Hepatocyte (in vitro differentiated cells): ENCODE results near the gene RNF217. TPM values are rescaled to one million over a fixed set of nuclear protein-coding genes. Genes with fewer than 3 reads are reported as not detected.

Experiments
- DNase-seq: peaks from one replicate; pipeline ENCODE4 v3.0.0-alpha.2; 2016; ENCODE audit warnings: low spot score
- H2AFZ ChIP-seq: fragments of 200-600 bp; sonication (generic); 2 replicates; pipeline ENCODE4 v1.6.0; 2016; ENCODE audit warnings: antibody characterized with exemption, mild to moderate bottlenecking
- H3K27ac ChIP-seq: fragments of 200-600 bp; sonication (generic); 2 replicates; pipeline ENCODE4 v1.5.1; 2016; ENCODE audit warnings: mild to moderate bottlenecking
- H3K27me3 ChIP-seq: fragments of 200-600 bp; sonication (generic); 2 replicates; pipeline ENCODE4 v1.6.1; 2016
- H3K36me3 ChIP-seq: fragments of 200-600 bp; sonication (generic); replicated peaks from 2 replicates; pipeline ENCODE4 v1.5.1; 2016; ENCODE audit warnings: low read depth; ENCODE audit not compliant: insufficient read depth
- H3K4me1 ChIP-seq: fragments of 200-600 bp; sonication (generic); 2 replicates; pipeline ENCODE4 v1.5.1; 2016; ENCODE audit warnings: mild to moderate bottlenecking, moderate library complexity; ENCODE audit not compliant: insufficient read depth
- H3K4me2 ChIP-seq: fragments of 200-600 bp; sonication (generic); 2 replicates; pipeline ENCODE4 v1.6.0; 2016
- H3K4me3 ChIP-seq: fragments of 200-600 bp; sonication (generic); 2 replicates; pipeline ENCODE4 v1.5.1; 2016; ENCODE audit warnings: mild to moderate bottlenecking
- H3K79me2 ChIP-seq: fragments of 200-600 bp; sonication (generic); 2 replicates; pipeline ENCODE4 v1.6.0; 2017; ENCODE audit warnings: mild to moderate bottlenecking
- H3K9me2 ChIP-seq: fragments of 200-600 bp; sonication (generic); replicated peaks from 2 replicates; pipeline ENCODE4 v1.6.0; 2017; ENCODE audit warnings: mild to moderate bottlenecking; ENCODE audit not compliant: insufficient read depth
- H3K9me3 ChIP-seq: fragments of 200-600 bp; sonication (generic); 2 replicates; pipeline ENCODE4 v1.5.1; 2016; ENCODE audit warnings: low read depth, mild to moderate bottlenecking
- H4K20me1 ChIP-seq: fragments of 200-600 bp; sonication (generic); 2 replicates; pipeline ENCODE4 v1.6.0; 2016; ENCODE audit warnings: mild to moderate bottlenecking; ENCODE audit not compliant: insufficient read depth, poor library complexity, severe bottlenecking
- CTCF ChIP-seq: fragments of 200-600 bp; sonication (generic); IDR thresholded peaks from 2 replicates; pipeline ENCODE4 v1.5.1; 2016; ENCODE audit warnings: antibody characterized with exemption, mild to moderate bottlenecking; ENCODE audit not compliant: poor library complexity
- EZH2 ChIP-seq: fragments of 200-600 bp; sonication (generic); IDR thresholded peaks from 2 replicates; pipeline ENCODE4 v1.6.1; 2016; ENCODE audit warnings: antibody characterized with exemption, mild to moderate bottlenecking, borderline replicate concordance
- EZH2phosphoT487 ChIP-seq: fragments of 200-600 bp; sonication (generic); IDR thresholded peaks from one replicate; pipeline ENCODE4 v1.6.1; 2018; ENCODE audit warnings: antibody characterized with exemption, mild to moderate bottlenecking, low read depth, moderate library complexity; ENCODE audit not compliant: unreplicated experiment, severe bottlenecking
- WGBS: methylation state at CpG from one replicate; pipeline ENCODE4 v1.1.6; 2016; ENCODE audit warnings: low lambda C conversion rate; ENCODE audit errors: missing lambda C conversion rate; 5-methylcytosine and 5-hydroxymethylcytosine counted together
- polyA plus RNA-seq: library from polyadenylated mRNA; unstranded; fragments of >200 nt; fragmentation: Nextera tagmentation; extraction: Ambion mirVana; gene quantifications from 2 replicates; pipeline ENCODE4 v1.2.1, GENCODE V29; 2016
- total RNA-seq: library from RNA; depleted of rRNA; stranded (reverse); fragments of >200 nt; gene quantifications from 2 replicates; pipeline ENCODE4 v1.2.3, GENCODE V29; 2014

The RNF217 gene
- total and polyA plus RNA-seq, 2 experiments from 2014 or later: 8.8 to 18.4 TPM

GRCh38 chr6:124937645-124938044, 24.6 kb upstream of the RNF217 start:
- no peaks in the 10 kb centered on the region for H3K79me2 ChIP-seq
- H3K4me3 ChIP-seq: no peak overlapping the region
- no peaks in the 10 kb centered on the region for H3K27me3 ChIP-seq
- H3K4me1 ChIP-seq: no peaks in the 10 kb centered on the region
- DNase-seq: no peak
- no peak overlapping the region for H3K27ac ChIP-seq
- no peak overlapping the region for H3K4me2 ChIP-seq
- H3K9me3 ChIP-seq: no peaks in the 10 kb centered on the region
- no peaks in the 10 kb centered on the region for H3K9me2 ChIP-seq
- no peaks in the 10 kb centered on the region for H3K36me3 ChIP-seq
- 92% methylated on average over 6 of the region's 6 CpGs for WGBS
- no peak for TF ChIP-seq EZH2
- no peak for TF ChIP-seq EZH2phosphoT487
- TF ChIP-seq CTCF: no peak
- no peak overlapping the region for H2AFZ ChIP-seq
- H4K20me1 ChIP-seq: no peaks in the 10 kb centered on the region

- no peaks in the 10 kb centered on the region for H4K20me1 ChIP-seq
Measured at GRCh38 chr6:124941259-124941658, 21.0 kb upstream of the RNF217 start.

GRCh38 chr6:124943658-124944057, 18.6 kb upstream of the RNF217 start:
- no peaks in the 10 kb centered on the region for H3K9me3 ChIP-seq
- no peak overlapping the region for H3K27ac ChIP-seq
- no peaks in the 10 kb centered on the region for H3K79me2 ChIP-seq
- TF ChIP-seq EZH2: no peak
- TF ChIP-seq EZH2phosphoT487: no peak
- H2AFZ ChIP-seq: no peak overlapping the region
- H3K4me1 ChIP-seq: no peaks in the 10 kb centered on the region
- DNase-seq: no peak
- WGBS: 69% methylated on average over 1 of the region's 1 CpG
- H3K27me3 ChIP-seq: no peaks in the 10 kb centered on the region
- no peak overlapping the region for H3K4me2 ChIP-seq
- H3K4me3 ChIP-seq: no peak overlapping the region
- H4K20me1 ChIP-seq: no peaks in the 10 kb centered on the region
- H3K36me3 ChIP-seq: no peaks in the 10 kb centered on the region
- H3K9me2 ChIP-seq: no peaks in the 10 kb centered on the region

More at GRCh38 chr6:124941259-124941658, 21.0 kb upstream of the RNF217 start:
- DNase-seq: no peak
- Histone ChIP-seq H3K27me3 (no peaks in the 10 kb centered on the region), H3K9me3 (no peaks in the 10 kb centered on the region), H3K79me2 (no peaks in the 10 kb centered on the region), H3K4me3 (no peak overlapping the region), H3K4me2 (no peak overlapping the region), H3K36me3 (no peaks in the 10 kb centered on the region), H3K4me1 (no peaks in the 10 kb centered on the region), H2AFZ (no peak overlapping the region), H3K27ac (no peak overlapping the region), H3K9me2 (no peaks in the 10 kb centered on the region)
- no peak for TF ChIP-seq CTCF
- no peak for TF ChIP-seq EZH2phosphoT487
- TF ChIP-seq EZH2: no peak

- no peaks in the 10 kb centered on the region for H3K9me2 ChIP-seq
- no peaks in the 10 kb centered on the region for H3K9me3 ChIP-seq
- H3K36me3 ChIP-seq: no peaks in the 10 kb centered on the region
- no peaks in the 10 kb centered on the region for H3K27me3 ChIP-seq
- H3K79me2 ChIP-seq: no peaks in the 10 kb centered on the region
- DNase-seq: no peak
- no peak for TF ChIP-seq EZH2phosphoT487
- no peaks in the 10 kb centered on the region for H3K4me1 ChIP-seq
- H3K4me3 ChIP-seq: no peak overlapping the region
- no peaks in the 10 kb centered on the region for H4K20me1 ChIP-seq
- H3K27ac ChIP-seq: no peak overlapping the region
- no peak overlapping the region for H3K4me2 ChIP-seq
- WGBS: 97% methylated on average over 2 of the region's 2 CpGs
- no peak overlapping the region for H2AFZ ChIP-seq
Measured at GRCh38 chr6:124947971-124948451, 14.2 kb upstream of the RNF217 start.
